Occipital lobe (tissue), 2 donors: Measurements from ENCODE around the gene VEGFD. TPM values are rescaled to one million over a fixed set of nuclear protein-coding genes. Genes with fewer than 3 reads are reported as not detected.
"Not testable (repeated sequence)": the region's sequence is repeated elsewhere in the genome, so short reads cannot be mapped to it uniquely, and the experiment has no call there.

Experiments used
- DNase-seq: peaks from one replicate; lab custom pipeline; 2025; lab: John Stamatoyannopoulos, UW
- total RNA-seq: library from RNA; depleted of rRNA; stranded (reverse); fragments of >200 nt; gene quantifications from one replicate; pipeline ENCODE4 v1.2.3, GENCODE V29; 2014

The VEGFD gene
- total RNA-seq, 1 donor from 2014 or later: not detected

DNA sequence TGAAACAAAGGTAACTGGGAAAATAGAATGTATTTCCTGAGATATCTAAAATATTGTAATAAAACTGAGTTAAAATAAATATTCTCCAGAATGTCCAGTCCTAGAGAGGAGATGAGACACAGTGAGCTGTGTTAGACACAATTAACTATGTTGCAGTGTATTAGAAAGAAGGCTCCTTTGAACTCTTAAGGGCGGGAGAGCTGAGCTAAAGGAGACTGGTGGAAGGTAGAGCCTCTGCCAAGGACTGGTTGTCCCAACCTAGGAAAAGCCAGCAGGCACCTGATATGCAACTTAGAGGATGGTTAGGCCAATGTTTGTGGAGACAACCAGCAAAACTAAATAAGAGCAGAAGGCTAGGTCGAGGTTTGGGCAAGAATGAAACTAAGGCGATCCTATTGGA, 73.1 kb downstream of the VEGFD start:
- no peak for DNase-seq

DNA sequence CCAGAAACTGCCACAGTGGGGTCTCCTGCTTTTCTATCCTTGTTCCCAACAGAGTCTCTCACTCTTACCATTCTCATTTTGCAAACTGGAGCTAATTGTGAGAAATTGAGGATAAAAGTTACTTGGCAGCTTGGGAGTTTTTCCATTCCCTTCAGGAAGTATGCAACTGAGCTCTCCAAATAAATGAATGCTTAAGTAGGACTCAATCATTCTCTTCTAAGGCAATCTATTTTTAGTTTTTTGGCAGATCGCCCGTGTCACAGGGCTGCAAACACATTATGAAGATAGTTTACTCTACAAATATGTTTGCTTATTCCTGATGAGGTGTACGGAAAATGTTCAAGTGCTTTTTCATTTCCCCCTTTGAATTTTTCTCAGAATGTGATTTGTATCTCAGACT, 74.1 kb downstream of the VEGFD start:
- DNase-seq: no peak

DNA sequence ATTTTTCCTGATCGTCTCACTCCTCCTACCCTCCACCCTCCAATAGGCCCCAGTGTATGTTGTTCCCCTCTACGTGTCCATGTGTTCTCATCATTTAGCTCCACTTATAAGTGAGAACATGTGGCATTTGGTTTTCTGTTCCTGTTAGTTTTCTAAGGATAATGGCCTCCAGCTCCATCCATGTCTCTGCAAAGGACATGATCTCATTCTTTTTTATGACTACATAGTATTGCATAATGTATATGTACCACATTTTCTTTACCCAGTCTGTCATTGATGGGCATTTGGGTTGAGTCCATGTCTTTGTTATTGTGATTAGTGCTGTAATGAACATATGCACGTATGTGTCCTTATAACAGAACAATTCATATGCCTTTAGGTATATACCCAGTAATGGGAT, 78.3 kb downstream of the VEGFD start:
- not testable (repeated sequence) for DNase-seq

DNA sequence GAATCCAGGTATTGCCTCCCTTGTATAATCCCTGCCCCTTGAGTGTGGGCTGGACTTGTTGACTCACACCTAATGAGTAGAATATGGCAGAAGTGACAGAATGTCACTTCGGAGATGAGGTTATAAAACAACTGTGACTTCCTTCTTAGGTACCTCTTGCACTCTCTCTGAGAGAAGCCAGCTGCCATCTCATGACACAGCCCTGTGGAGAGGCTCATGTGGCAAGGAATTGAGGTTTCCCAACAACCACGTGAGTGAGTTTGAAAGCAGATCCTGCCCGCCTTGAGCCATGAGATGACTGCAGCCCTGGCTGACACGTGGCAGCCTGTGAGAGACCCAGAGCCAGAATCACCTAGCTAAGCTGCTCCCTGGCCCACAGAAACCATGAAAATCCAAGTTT, 82.3 kb downstream of the VEGFD start:
- DNase-seq: no peak

DNA sequence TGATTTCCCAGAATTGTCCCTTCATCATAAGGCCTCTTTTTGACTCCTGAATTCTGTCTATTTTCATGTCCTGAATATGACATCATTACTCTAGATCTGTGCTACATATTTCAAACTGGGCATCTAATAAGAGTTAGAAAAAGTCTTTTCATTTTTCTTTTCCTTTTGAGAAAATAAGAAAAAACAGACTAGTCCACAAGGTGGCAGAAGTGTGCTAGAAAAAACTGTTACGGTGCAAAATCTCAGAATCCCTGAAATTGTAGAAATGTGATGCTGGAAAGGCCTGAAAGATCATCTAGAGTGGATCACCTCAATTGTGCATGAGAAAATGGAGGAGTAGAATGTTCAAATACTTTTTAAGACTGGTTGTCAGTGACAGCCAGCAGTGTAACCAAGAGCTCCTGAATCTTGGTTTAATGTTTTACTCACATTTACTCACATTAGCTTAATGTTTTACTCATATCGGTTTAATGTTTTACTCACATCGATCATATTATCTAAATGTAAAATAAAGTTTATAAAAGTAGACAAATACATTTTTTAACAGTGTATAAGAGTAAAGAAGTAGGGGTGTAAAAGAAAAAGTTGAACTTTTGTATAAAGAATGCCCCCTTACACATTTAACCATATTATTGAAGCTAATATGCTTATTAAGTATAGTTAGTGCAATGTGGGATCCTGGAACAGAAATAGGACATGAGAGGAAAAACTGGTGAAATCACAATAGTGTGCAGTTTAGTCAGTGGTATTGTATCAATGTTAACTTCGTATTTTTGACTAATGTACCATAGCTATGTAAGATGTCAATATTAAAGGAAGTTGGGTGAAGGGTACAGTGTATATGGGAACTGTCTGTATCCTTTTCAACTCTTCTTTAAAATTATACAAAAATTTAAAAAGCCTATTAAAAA, 84.0 kb downstream of the VEGFD start:
- DNase-seq: no peak

DNA sequence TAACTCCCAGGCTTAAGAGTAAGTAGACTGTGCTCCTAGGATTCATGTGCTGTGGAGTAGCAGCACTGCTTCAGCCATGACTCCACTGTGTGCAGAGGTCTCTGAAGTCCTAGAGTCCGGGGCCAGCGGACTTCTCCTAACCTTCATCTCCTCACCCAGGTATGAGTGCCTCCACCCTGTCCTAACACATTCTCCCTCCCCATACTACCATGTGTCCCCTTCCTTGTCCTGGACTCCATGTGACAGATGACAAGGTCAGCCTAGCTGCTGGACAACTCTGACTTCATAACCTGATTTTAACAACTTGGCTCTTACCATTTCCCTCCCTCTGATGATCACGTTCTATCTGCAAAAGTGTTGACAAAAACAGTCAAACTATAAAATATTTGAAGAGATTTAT, 85.4 kb downstream of the VEGFD start:
- DNase-seq: no peak

DNA sequence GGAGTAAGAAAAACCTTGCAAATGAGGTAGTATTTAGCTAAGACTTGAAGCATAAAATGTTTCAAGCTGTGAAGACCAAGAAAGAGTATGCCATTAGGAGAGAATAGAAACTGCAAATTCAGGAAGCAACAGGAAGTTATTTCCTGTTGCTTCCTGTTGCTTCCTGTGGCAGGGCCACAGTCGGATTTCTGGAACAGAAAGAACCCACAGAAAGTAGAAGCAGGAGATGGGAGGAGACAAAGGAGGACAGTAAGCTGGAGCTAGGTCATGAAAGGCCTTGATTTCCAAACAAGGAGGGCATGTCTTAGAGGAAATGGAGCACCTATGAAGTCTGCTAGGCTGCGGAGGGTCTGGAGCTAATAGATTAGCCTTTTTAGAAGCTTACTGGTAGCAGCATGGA, 86.0 kb downstream of the VEGFD start:
- DNase-seq: no peak

Other genes with a start within 250 kb of the VEGFD start
- 0.94 TPM for gene ASB9, start 114.3 kb downstream of the VEGFD start, total RNA-seq
- not detected for gene ASB11, start 68.8 kb downstream of the VEGFD start, total RNA-seq
- gene PIGA, start 48.9 kb downstream of the VEGFD start, total RNA-seq: 13.1 TPM
- 1.7 TPM for gene PIR, start 108.9 kb upstream of the VEGFD start, total RNA-seq
- 1.2 TPM for gene BMX, start 116.4 kb upstream of the VEGFD start, total RNA-seq
- not detected for gene ACE2, start 216.5 kb upstream of the VEGFD start, total RNA-seq